Activated CD4-positive, alpha-beta T cell treated with anti-CD3 and anti-CD28 coated beads for 1 hour (primary cell): Measurements from ENCODE around the gene TMEM236.

ENCODE experiments used
- DNase-seq: peaks from one replicate; pipeline ENCODE4 v3.0.0-alpha.2; 2020

TMEM236 gene

GRCh38 chr10:17833656-17834055 lies 81.7 kb downstream of the TMEM236 start:
- DNase-seq: no peak

- no peak for DNase-seq
These were observed 83.7 kb downstream of the TMEM236 start for GRCh38 chr10:17835688-17836087.

DNA sequence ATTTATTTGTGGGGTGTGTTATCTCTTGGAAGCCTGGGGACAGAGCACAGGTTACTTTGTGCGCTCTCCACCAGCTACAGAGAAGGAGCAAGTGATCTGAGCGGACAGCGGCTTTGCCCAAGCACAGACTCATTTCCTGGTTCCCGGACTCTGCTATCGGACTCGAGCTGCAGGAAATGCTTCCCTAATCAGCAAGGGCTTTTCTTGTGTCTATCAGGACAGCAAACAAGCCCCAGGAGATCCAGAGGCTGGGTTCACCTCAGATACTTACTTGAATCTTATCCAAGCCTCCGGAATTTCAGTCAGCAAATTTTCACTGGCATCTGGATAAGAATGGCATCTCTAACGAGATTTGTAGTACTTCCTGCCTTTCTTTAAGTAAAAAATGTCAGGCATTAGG lies 84.9 kb downstream of the TMEM236 start:
- no peak for DNase-seq

DNA sequence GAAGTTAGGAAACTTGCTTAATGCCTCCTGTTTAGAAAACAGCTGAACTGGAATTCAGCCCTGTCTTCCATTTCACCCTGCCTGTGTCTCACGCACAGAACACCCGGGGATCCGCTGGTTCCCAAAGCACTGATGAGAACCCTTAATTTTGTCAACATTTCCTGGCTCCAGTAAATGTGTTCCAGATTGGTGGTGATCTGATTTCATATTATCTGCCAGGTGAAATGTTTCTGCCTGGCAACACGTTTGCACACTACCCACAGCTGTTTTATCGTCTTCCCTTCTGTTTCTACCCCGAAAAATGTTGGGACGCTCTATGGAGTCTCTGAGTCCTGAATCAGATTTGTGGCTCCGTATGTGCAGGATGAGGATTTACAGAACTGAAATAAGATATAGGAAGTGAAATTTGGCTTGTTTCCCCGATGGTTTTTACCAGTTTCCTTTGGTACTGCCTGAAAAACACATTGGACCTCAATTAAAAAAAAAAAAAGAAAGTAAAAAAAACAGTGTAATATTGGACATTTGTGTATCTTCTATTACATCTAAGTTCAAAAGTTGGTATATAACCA lies 86.2 kb downstream of the TMEM236 start:
- no peak for DNase-seq

DNA sequence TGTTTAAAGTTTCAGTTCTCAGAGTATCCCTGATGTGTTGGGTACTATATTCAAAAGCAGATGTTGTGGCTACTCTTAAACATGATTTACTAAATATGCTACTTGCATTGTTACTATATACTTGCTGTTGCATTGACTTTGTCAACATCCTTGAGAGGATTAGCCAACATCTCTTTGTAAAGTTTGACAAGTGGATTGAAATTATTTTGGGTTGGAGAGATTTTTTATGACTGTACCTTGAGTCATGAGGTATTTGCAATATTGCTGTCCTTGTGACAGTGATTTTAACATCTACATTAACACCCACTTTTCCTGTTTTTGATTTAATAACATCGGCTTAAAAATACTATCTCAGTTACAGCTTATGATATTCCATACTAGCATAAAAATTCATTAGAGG lies 89.0 kb downstream of the TMEM236 start:
- DNase-seq: no peak

- DNase-seq: no peak
These were observed 90.6 kb downstream of the TMEM236 start for GRCh38 chr10:17842641-17843040.

DNA sequence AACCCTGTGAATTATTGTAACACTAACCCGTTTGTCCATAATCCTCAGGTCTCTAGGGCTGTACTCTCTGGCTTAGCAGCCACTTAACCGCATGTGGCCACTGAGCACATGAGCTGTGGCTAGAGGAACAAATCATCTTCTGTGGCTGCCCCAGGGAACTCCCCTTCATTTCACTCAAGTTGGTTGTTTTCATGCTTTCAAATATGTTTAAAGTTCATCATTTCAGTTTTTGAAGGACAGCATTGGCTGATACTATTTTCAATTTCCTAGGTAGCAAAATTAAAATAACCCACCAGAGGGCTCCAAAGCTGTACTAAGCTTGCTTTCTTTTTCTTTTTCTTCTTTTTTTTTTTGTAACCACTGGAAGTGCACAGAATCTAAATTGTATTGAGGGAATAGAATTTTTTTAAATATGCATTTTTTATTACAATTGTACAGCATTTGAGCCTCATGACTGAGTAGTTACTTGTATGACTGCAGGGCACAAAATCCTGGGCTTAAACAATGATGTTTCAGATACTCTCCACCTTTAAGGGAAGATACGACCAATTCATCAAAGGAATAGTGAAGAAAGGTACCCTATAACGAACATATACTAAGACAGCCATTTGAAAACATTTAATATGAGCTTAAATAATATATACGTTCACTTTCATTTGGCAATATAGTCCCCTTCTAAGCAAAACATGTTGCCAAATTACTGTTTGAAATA lies 95.7 kb downstream of the TMEM236 start:
- no peak for DNase-seq

DNA sequence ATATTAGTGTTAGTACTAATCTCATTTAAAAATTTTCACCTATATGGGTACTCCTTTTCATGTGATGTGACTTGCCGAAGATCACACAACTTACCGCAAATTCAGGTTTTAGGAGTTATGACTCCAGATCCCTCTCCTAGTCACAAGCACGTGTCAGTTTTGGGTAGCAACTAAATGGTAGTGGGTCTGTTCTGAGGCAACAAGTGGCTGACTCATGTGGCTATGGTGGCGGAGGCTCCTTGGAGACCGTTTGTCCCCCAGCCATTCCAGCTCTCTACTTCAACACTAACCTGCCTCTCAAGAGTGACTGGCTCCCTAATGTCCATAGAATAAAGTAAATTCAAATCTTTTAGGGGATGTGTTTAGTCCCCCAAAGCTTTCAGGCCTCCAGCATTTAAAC lies 96.6 kb downstream of the TMEM236 start:
- no peak for DNase-seq
